WTC11 (cell line): ENCODE data around the gene RTBDN. TPM values are rescaled to one million over a fixed set of nuclear protein-coding genes. Genes with fewer than 3 reads are reported as not detected.

Source experiments
- ATAC-seq: fragments of 200-7000 bp; cut with Tn5 transposase; 2 replicates; pipeline ENCODE4 v1.10.0; 2021; ENCODE audit warnings: mild to moderate bottlenecking, moderate library complexity
- CTCF ChIA-PET: fragments of 300-600 bp; sonication (Branson Sonifier 250); formaldehyde crosslinking; loops from one replicate; lab custom pipeline; 2021; ENCODE audit warnings: antibody characterized with exemption; lab: Charles Lee
- POLR2A ChIA-PET: fragments of 350-600 bp; sonication (Branson Sonifier 250); formaldehyde crosslinking; loops from one replicate; lab custom pipeline; 2021; ENCODE audit warnings: antibody characterized with exemption; lab: Charles Lee
- DNase-seq: peaks from one replicate; pipeline ENCODE4 v3.0.0; 2021; ENCODE audit warnings: low spot score
- H3K27ac Mint-ChIP-seq: 2 replicates; pipeline ENCODE4 v1.8.0; 2021; ENCODE audit warnings: mixed read lengths
- H3K27me3 Mint-ChIP-seq: 2 replicates; pipeline ENCODE4 v1.8.0; 2021; ENCODE audit warnings: low read depth, mild to moderate bottlenecking, moderate library complexity, mixed read lengths
- H3K36me3 Mint-ChIP-seq: 2 replicates; pipeline ENCODE4 v1.8.0; 2021; ENCODE audit warnings: mixed read lengths
- H3K4me1 Mint-ChIP-seq: 2 replicates; pipeline ENCODE4 v1.8.0; 2022; ENCODE audit warnings: mixed read lengths
- H3K4me3 Mint-ChIP-seq: 2 replicates; pipeline ENCODE4 v1.8.0; 2021; ENCODE audit warnings: mild to moderate bottlenecking, moderate library complexity, mixed read lengths
- H3K9me3 Mint-ChIP-seq: 2 replicates; pipeline ENCODE4 v1.8.0; 2021; ENCODE audit warnings: mixed read lengths
- ELF4 ChIP-seq: sonication (generic); formaldehyde crosslinking; IDR thresholded peaks from 2 replicates; pipeline ENCODE4 v1.8.1; 2022; ENCODE audit warnings: low read depth, mild to moderate bottlenecking, moderate library complexity, missing genetic modification reagents
- ESRRA ChIP-seq: sonication (generic); formaldehyde crosslinking; IDR thresholded peaks from 2 replicates; pipeline ENCODE4 v1.8.1; 2022; ENCODE audit warnings: mild to moderate bottlenecking, missing genetic modification reagents, borderline replicate concordance
- ETV6 ChIP-seq: sonication (generic); formaldehyde crosslinking; IDR thresholded peaks from 2 replicates; pipeline ENCODE4 v1.8.1; 2022; ENCODE audit warnings: mild to moderate bottlenecking, missing genetic modification reagents
- HMGA2 ChIP-seq: fragments of 250-450 bp; sonication (Bioruptor Pico); IDR thresholded peaks from 2 replicates; pipeline ENCODE4 v1.4.0; 2021; ENCODE audit warnings: mild to moderate bottlenecking, moderate library complexity
- IRF2 ChIP-seq: sonication (generic); formaldehyde crosslinking; IDR thresholded peaks from 2 replicates; pipeline ENCODE4 v1.8.0; 2022; ENCODE audit warnings: low read depth, missing genetic modification reagents, borderline replicate concordance
- SOX15 ChIP-seq: fragments of 250-450 bp; sonication (Bioruptor Pico); IDR thresholded peaks from 2 replicates; pipeline ENCODE4 v1.9.0; 2021; ENCODE audit warnings: mild to moderate bottlenecking
- ZNF219 ChIP-seq: sonication (generic); formaldehyde crosslinking; IDR thresholded peaks from 2 replicates; pipeline ENCODE4 v1.8.0; 2023; ENCODE audit warnings: missing genetic modification reagents, mild to moderate bottlenecking, borderline replicate concordance
- ZNF232 ChIP-seq: sonication (generic); formaldehyde crosslinking; IDR thresholded peaks from 2 replicates; pipeline ENCODE4 v1.8.0; 2022; ENCODE audit warnings: mild to moderate bottlenecking, missing genetic modification reagents
- ZNF317 ChIP-seq: sonication (generic); formaldehyde crosslinking; IDR thresholded peaks from 2 replicates; pipeline ENCODE4 v1.8.1; 2023; ENCODE audit warnings: low read depth, mild to moderate bottlenecking, moderate library complexity, missing genetic modification reagents, borderline replicate concordance
- ZNF423 ChIP-seq: fragments of 250-450 bp; sonication (Bioruptor Pico); IDR thresholded peaks from 2 replicates; pipeline ENCODE4 v2.1.2; 2022; ENCODE audit warnings: mild to moderate bottlenecking, moderate library complexity
- total RNA-seq: library from RNA; stranded (reverse); gene quantifications from 3 replicates; pipeline ENCODE4 v1.2.3, GENCODE V29; 2021
- TF ChIP-seq, protein P1 (sequence below): sonication (generic); formaldehyde crosslinking; IDR thresholded peaks from 2 replicates; pipeline ENCODE4 v1.8.1; 2023; ENCODE audit warnings: mild to moderate bottlenecking, missing genetic modification reagents
- TF ChIP-seq, protein P2 (sequence below): sonication (generic); formaldehyde crosslinking; IDR thresholded peaks from 2 replicates; pipeline ENCODE4 v1.8.1; 2023; ENCODE audit warnings: mild to moderate bottlenecking, moderate library complexity, missing genetic modification reagents
- TF ChIP-seq, protein P3 (sequence below): sonication (generic); formaldehyde crosslinking; IDR thresholded peaks from 2 replicates; pipeline ENCODE4 v1.8.0; 2022; ENCODE audit warnings: mild to moderate bottlenecking, missing genetic modification reagents
- TF ChIP-seq, protein P4 (sequence below): sonication (generic); formaldehyde crosslinking; IDR thresholded peaks from 2 replicates; pipeline ENCODE4 v1.8.0; 2022; ENCODE audit warnings: missing genetic modification reagents
- TF ChIP-seq, protein P5 (sequence below): sonication (generic); formaldehyde crosslinking; IDR thresholded peaks from 2 replicates; pipeline ENCODE4 v1.8.1; 2023; ENCODE audit warnings: mild to moderate bottlenecking, missing genetic modification reagents, moderate library complexity
- TF ChIP-seq, protein P6 (sequence below): fragments of 250-450 bp; sonication (Bioruptor Pico); IDR thresholded peaks from 2 replicates; pipeline ENCODE4 v1.9.0; 2021; ENCODE audit warnings: moderate library complexity, mild to moderate bottlenecking, inconsistent platforms, borderline replicate concordance

The RTBDN gene
- total RNA-seq, 1 experiment from 2014 or later, result 2.4 TPM

DNA sequence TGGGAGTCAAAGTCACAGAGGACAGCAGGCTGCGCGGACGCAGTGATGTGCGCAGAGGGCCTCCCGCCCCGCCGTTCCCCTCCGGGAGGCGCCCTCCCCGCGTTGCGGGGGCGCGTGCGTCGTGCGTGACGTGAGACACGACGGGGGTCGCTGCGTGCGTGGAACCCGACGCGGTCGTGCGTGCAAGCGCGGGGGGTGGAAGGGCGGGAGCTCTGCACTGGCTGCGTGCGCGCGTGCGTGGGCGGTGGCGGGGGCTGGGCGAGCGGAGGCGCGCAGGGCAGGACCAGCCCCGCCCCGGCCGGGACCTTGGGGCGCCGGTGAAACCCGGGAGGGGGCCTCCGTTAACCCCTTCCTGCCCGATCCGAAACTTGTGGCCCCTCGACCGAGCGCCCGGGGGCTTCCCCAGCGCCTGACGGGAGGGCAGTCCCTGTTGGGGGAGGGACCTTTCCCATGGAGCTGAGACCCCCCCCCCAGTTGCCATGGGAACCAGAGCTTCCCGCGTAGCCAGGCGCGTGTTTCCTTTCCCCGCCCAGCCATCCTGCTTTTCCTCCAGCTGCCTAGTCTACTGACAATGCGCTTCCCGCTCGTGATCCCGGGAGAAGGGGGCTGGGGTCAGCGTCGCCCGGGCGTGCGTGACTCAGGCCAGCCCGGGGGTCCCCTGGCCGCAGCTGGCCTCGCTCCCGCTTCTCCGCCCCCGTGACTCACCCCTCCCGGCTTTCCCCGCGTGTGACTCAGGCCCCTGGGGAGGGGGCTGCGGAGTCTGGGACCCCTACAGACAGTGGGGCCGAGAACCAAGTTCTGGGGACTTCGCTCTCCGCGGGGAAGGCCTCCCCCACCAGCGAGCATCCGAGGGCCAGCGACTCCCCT is 51.7 kb downstream of the RTBDN start (continued):
- TF ChIP-seq, protein P1, sequence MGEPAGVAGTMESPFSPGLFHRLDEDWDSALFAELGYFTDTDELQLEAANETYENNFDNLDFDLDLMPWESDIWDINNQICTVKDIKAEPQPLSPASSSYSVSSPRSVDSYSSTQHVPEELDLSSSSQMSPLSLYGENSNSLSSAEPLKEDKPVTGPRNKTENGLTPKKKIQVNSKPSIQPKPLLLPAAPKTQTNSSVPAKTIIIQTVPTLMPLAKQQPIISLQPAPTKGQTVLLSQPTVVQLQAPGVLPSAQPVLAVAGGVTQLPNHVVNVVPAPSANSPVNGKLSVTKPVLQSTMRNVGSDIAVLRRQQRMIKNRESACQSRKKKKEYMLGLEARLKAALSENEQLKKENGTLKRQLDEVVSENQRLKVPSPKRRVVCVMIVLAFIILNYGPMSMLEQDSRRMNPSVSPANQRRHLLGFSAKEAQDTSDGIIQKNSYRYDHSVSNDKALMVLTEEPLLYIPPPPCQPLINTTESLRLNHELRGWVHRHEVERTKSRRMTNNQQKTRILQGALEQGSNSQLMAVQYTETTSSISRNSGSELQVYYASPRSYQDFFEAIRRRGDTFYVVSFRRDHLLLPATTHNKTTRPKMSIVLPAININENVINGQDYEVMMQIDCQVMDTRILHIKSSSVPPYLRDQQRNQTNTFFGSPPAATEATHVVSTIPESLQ (CRISPR knock-in tag), result no peak
- TF ChIP-seq IRF2 (CRISPR knock-in tag) (no peak), ETV6 (CRISPR knock-in tag) (no peak), ZNF219 (peak; percentile 88), ZNF317 (CRISPR knock-in tag) (no peak), SOX15 (CRISPR knock-in tag) (no peak), HMGA2 (CRISPR knock-in tag) (no peak), ELF4 (CRISPR knock-in tag) (no peak), ZNF423 (peak; percentile 83)
- TF ChIP-seq, protein P2, sequence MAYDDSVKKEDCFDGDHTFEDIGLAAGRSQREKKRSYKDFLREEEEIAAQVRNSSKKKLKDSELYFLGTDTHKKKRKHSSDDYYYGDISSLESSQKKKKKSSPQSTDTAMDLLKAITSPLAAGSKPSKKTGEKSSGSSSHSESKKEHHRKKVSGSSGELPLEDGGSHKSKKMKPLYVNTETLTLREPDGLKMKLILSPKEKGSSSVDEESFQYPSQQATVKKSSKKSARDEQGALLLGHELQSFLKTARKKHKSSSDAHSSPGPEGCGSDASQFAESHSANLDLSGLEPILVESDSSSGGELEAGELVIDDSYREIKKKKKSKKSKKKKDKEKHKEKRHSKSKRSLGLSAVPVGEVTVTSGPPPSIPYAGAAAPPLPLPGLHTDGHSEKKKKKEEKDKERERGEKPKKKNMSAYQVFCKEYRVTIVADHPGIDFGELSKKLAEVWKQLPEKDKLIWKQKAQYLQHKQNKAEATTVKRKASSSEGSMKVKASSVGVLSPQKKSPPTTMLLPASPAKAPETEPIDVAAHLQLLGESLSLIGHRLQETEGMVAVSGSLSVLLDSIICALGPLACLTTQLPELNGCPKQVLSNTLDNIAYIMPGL (CRISPR knock-in tag), result 0 out of 2 replicates have a peak, but pooled peaks have one; percentile 13
- TF ChIP-seq, protein P3, sequence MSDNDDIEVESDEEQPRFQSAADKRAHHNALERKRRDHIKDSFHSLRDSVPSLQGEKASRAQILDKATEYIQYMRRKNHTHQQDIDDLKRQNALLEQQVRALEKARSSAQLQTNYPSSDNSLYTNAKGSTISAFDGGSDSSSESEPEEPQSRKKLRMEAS (CRISPR knock-in tag), result 0 out of 2 replicates have a peak, but pooled peaks have one; percentile 16
- TF ChIP-seq, protein P4, sequence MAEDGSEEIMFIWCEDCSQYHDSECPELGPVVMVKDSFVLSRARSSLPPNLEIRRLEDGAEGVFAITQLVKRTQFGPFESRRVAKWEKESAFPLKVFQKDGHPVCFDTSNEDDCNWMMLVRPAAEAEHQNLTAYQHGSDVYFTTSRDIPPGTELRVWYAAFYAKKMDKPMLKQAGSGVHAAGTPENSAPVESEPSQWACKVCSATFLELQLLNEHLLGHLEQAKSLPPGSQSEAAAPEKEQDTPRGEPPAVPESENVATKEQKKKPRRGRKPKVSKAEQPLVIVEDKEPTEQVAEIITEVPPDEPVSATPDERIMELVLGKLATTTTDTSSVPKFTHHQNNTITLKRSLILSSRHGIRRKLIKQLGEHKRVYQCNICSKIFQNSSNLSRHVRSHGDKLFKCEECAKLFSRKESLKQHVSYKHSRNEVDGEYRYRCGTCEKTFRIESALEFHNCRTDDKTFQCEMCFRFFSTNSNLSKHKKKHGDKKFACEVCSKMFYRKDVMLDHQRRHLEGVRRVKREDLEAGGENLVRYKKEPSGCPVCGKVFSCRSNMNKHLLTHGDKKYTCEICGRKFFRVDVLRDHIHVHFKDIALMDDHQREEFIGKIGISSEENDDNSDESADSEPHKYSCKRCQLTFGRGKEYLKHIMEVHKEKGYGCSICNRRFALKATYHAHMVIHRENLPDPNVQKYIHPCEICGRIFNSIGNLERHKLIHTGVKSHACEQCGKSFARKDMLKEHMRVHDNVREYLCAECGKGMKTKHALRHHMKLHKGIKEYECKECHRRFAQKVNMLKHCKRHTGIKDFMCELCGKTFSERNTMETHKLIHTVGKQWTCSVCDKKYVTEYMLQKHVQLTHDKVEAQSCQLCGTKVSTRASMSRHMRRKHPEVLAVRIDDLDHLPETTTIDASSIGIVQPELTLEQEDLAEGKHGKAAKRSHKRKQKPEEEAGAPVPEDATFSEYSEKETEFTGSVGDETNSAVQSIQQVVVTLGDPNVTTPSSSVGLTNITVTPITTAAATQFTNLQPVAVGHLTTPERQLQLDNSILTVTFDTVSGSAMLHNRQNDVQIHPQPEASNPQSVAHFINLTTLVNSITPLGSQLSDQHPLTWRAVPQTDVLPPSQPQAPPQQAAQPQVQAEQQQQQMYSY, result no peak
- TF ChIP-seq, protein P5, sequence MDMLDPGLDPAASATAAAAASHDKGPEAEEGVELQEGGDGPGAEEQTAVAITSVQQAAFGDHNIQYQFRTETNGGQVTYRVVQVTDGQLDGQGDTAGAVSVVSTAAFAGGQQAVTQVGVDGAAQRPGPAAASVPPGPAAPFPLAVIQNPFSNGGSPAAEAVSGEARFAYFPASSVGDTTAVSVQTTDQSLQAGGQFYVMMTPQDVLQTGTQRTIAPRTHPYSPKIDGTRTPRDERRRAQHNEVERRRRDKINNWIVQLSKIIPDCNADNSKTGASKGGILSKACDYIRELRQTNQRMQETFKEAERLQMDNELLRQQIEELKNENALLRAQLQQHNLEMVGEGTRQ, result peak; percentile 24; the same call in 1 of the 2 replicates
- TF ChIP-seq, protein P6, sequence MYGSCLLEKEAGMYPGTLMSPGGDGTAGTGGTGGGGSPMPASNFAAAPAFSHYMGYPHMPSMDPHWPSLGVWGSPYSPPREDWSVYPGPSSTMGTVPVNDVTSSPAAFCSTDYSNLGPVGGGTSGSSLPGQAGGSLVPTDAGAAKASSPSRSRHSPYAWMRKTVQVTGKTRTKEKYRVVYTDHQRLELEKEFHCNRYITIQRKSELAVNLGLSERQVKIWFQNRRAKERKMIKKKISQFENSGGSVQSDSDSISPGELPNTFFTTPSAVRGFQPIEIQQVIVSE (CRISPR knock-in tag), result no peak

DNA sequence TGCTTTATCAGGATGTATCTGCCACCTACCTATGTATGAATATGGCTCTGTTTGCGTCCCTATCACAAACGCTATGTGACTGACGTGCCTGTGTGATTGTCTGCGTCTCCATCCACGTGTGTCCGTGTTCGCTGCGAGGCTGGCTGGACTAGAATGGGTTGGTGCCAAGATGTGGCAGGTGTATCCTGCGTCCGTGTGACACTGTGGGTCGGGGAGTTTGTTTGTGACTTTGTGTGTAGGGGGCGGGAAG is 52.3 kb downstream of the RTBDN start:
- no peaks in the 10 kb centered on the region for H3K9me3 Mint-ChIP-seq
- TF ChIP-seq ESRRA (CRISPR knock-in tag) (no peak), ZNF232 (CRISPR knock-in tag) (no peak)
- H3K36me3 Mint-ChIP-seq, result no peaks in the 10 kb centered on the region
- DNase-seq (no peak), ATAC-seq (no peak)
- H3K27me3 Mint-ChIP-seq, result no peaks in the 10 kb centered on the region; the same call in 1 of the 2 replicates
- H3K4me1 Mint-ChIP-seq, result peaks cover 19% of the 10 kb centered on the region
- H3K27ac Mint-ChIP-seq, result peak overlapping the region; percentile 92
- CTCF ChIA-PET, result interaction anchor here (1.0 to 1.8 kb wide), 4 partner anchors 11 to 21 kb away, joined by 4 to 10 read pairs (median 6); no protein-coding TSS in a partner anchor
- peak overlapping the region; percentile 77 for H3K4me3 Mint-ChIP-seq
- POLR2A ChIA-PET, result interaction anchor here (1.1 to 1.7 kb wide), 2 partner anchors 10 to 11 kb away, joined by 4 to 6 read pairs; partner anchors contain the start of gene JUNB
